Sigmoid colon (tissue), 7 donors: ENCODE data around the gene PTGDS. TPM values are rescaled to one million over a fixed set of nuclear protein-coding genes. Genes with fewer than 3 reads are reported as not detected.

Source experiments
- DNase-seq: peaks from one replicate; pipeline ENCODE4 v3.0.0-alpha.2; 2019
- H3K27ac ChIP-seq, 4 donors: fragments of 200-600 bp; sonication (generic); one replicate each; pipeline ENCODE4 v1.5.1; 2016 to 2019; ENCODE audit warnings: mild to moderate bottlenecking in 1 of 4
- H3K27me3 ChIP-seq, 3 donors: fragments of 200-600 bp; sonication (generic); one replicate each; pipeline ENCODE4 v1.5.1; 2019; ENCODE audit warnings: mild to moderate bottlenecking in 1 of 3
- H3K36me3 ChIP-seq, 4 donors: fragments of 200-600 bp; sonication (generic); one replicate each; pipeline ENCODE4 v1.5.1; 2016 to 2019
- H3K4me1 ChIP-seq, 4 donors: fragments of 200-600 bp; sonication (generic); one replicate each; pipeline ENCODE4 v1.5.1; 2017 to 2019
- H3K4me3 ChIP-seq, 4 donors: fragments of 200-600 bp; sonication (generic); one replicate each; pipeline ENCODE4 v1.5.1; 2017 to 2019; ENCODE audit warnings: mild to moderate bottlenecking in 2 of 4, moderate library complexity in 1 of 4
- H3K9me3 ChIP-seq, 4 donors: fragments of 200-600 bp in 3 of 4; sonication (generic) in 3 of 4; one replicate each; pipeline versions ENCODE4 v1.5.1 to v1.6.1; 2013 to 2019
- EP300 ChIP-seq, 4 donors: sonication (generic); formaldehyde crosslinking; IDR thresholded peaks; one replicate each; pipeline ENCODE4 v1.6.1; 2017; ENCODE audit warnings: antibody characterized with exemption in 4 of 4
- POLR2A ChIP-seq, 2 donors: fragments of 450-650 bp; IDR thresholded peaks; one replicate each; pipeline ENCODE4 v1.6.1; 2016; ENCODE audit warnings: antibody characterized with exemption in 2 of 2, mild to moderate bottlenecking in 2 of 2, moderate library complexity in 2 of 2
- POLR2AphosphoS5 ChIP-seq, 4 donors: sonication (generic); formaldehyde crosslinking; IDR thresholded peaks; one replicate each; pipeline ENCODE4 v1.6.1; 2017; ENCODE audit warnings: antibody characterized with exemption in 4 of 4
- WGBS, 2 donors: extraction: QIAGEN DNeasy Blood & Tissue Kit; methylation state at CpG; one replicate each; pipeline ENCODE4 v1.1.7; 2013; 5-methylcytosine and 5-hydroxymethylcytosine counted together
- intact Hi-C: fragments of 100-400 bp; cut with DNase I; formaldehyde crosslinking; loops from one replicate; pipeline ENCODE4 v1.15.1; 2023
- polyA plus RNA-seq, 3 donors: library from polyadenylated mRNA; stranded (reverse); fragments of 200-250 nt; gene quantifications; one replicate each; pipeline ENCODE4 v1.2.3, GENCODE V29; 2013
- total RNA-seq, 4 donors: library from RNA; depleted of rRNA; stranded (reverse); fragments of >200 nt; gene quantifications; one replicate each; pipeline ENCODE4 v1.1.0, GENCODE V29; 2016
- TF ChIP-seq, protein P1 (sequence below), 4 experiments: fragments of 450-650 bp in 3 of 4; fragments of 200-600 bp in 1 of 4; IDR thresholded peaks; one replicate each; pipeline ENCODE4 v1.5.1; 2016 to 2019; ENCODE audit warnings: antibody characterized with exemption in 4 of 4, mild to moderate bottlenecking in 3 of 4, moderate library complexity in 2 of 4
- donor health status: healthy with polysubstance abuse.
- donor health status: Bipolar disorder and iron deficiency.
- donor health status: healthy.

PTGDS gene
- total and polyA plus RNA-seq, 7 donors = 8.3 to 218 (median 28.5) TPM

GRCh38 chr9:136975644-136976043, 1.7 kb upstream of the PTGDS start:
- peaks cover 0 to 15% (median 12%) of the 10 kb centered on the region in 4 donors for H3K4me1 ChIP-seq
- H3K27ac ChIP-seq = peak overlapping the region in 1 of 4 donors; percentile 27
- no peak for DNase-seq
- intact Hi-C loops = no loop called here
- H3K36me3 ChIP-seq = no peaks in the 10 kb centered on the region
- 45 to 59% methylated on average over 14 of the region's 14 CpGs for WGBS, 2 donors
- no peak overlapping the region for H3K4me3 ChIP-seq
- no peaks in the 10 kb centered on the region for H3K9me3 ChIP-seq
- peaks cover 0 to 29% (median 6%) of the 10 kb centered on the region in 3 donors for H3K27me3 ChIP-seq
- TF ChIP-seq POLR2A (IDR thresholded peaks at IDR 0.05) (no peak), EP300 (IDR thresholded peaks at IDR 0.05) (no peak), POLR2AphosphoS5 (IDR thresholded peaks at IDR 0.05) (no peak)
- TF ChIP-seq, protein P1, sequence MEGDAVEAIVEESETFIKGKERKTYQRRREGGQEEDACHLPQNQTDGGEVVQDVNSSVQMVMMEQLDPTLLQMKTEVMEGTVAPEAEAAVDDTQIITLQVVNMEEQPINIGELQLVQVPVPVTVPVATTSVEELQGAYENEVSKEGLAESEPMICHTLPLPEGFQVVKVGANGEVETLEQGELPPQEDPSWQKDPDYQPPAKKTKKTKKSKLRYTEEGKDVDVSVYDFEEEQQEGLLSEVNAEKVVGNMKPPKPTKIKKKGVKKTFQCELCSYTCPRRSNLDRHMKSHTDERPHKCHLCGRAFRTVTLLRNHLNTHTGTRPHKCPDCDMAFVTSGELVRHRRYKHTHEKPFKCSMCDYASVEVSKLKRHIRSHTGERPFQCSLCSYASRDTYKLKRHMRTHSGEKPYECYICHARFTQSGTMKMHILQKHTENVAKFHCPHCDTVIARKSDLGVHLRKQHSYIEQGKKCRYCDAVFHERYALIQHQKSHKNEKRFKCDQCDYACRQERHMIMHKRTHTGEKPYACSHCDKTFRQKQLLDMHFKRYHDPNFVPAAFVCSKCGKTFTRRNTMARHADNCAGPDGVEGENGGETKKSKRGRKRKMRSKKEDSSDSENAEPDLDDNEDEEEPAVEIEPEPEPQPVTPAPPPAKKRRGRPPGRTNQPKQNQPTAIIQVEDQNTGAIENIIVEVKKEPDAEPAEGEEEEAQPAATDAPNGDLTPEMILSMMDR (IDR thresholded peaks at IDR 0.05) = no peak

DNA sequence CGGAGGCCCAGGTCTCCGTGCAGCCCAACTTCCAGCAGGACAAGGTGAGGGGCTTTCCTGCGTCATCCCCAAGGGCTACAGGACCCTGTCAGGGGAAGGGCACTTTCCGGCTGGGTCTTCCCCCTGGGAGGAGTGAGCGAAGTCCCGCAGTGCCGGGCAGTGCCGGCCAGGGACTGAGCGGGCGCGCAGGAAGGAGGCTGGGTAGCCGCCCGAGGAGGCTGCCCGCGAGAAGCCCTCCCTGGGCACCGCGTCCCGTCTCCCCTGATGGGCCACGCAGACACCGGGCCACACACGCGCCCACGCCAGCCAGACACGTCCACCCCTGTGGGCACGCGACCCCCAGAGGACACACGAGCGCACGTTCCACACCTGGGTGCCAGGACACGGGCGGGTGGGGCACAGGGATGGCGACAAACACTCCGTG, 357 bp downstream of the PTGDS start:
- H3K4me3 ChIP-seq = peak overlapping the region; percentile 12 to 52 (median 42)
- 14 to 32% methylated on average over 33 of the region's 33 CpGs for WGBS, 2 donors
- no peaks in the 10 kb centered on the region for H3K9me3 ChIP-seq
- peaks cover 0 to 15% (median 12%) of the 10 kb centered on the region in 4 donors for H3K4me1 ChIP-seq
- no peak for TF ChIP-seq POLR2AphosphoS5 (IDR thresholded peaks at IDR 0.05)
- no peak for TF ChIP-seq POLR2A (IDR thresholded peaks at IDR 0.05)
- TF ChIP-seq, protein P1 (IDR thresholded peaks at IDR 0.05) = no peak
- TF ChIP-seq EP300 (IDR thresholded peaks at IDR 0.05) = no peak
- H3K27me3 ChIP-seq = peaks cover 0 to 33% (median 26%) of the 10 kb centered on the region in 3 donors
- no peaks in the 10 kb centered on the region for H3K36me3 ChIP-seq
- H3K27ac ChIP-seq = peak overlapping the region in 2 of 4 donors; percentile 17 to 25
- DNase-seq = no peak
- intact Hi-C loops = no loop called here

DNA sequence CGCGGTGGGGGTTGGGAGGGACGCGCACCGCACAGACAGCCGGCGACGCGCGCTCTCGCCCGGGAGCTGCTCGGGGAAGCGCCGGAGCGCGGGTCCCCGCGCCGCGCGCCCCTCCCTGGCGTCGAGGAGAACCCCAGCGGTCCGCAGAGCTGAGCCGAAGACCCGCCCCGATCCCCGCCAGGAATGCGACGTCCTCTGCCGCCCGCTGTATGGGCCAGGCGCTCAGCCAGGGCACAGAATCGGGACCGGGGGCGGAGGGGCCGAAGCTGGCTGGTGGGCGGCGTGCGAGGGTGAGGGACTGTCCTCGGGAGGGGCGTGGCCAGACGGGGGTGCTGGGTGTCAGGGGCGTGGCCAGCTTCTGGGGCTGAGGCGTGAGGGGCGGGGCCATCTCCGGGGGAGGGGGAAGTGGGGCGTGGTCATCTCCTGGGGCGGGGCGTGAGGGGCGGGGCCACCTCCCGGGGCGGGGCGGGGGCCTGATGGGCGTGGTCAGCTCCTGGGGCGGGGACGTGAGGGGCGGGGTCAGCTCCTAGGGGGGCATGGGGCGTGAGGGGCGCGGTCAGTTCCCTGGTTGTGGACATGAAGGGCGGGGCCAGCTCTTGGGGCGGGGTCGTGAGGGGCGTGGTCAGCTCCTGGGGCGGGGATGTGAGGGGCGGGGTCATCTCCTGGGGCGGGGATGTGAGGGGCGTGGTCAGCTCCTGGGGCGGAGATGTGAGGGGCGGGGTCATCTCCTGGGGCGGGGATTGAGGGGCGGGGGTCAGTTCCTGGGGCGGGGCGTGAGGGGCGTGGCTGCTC, 965 bp downstream of the PTGDS start:
- Histone ChIP-seq H3K27ac (peak overlapping the region in 2 of 4 donors; percentile 17 to 25), H3K4me1 (peaks cover 0 to 15% (median 12%) of the 10 kb centered on the region in 4 donors), H3K27me3 (peaks cover 0 to 38% (median 32%) of the 10 kb centered on the region in 3 donors), H3K36me3 (no peaks in the 10 kb centered on the region), H3K9me3 (no peaks in the 10 kb centered on the region), H3K4me3 (peak overlapping the region; percentile 12 to 52 (median 42))
- WGBS, 2 donors = 3 to 4% methylated on average over 78 of the region's 78 CpGs
- TF ChIP-seq, protein P1 (IDR thresholded peaks at IDR 0.05) = no peak
- TF ChIP-seq EP300 (IDR thresholded peaks at IDR 0.05) (no peak), POLR2A (IDR thresholded peaks at IDR 0.05) (no peak), POLR2AphosphoS5 (IDR thresholded peaks at IDR 0.05) (no peak)
- DNase-seq = no peak
- intact Hi-C loops = no loop called here

DNA sequence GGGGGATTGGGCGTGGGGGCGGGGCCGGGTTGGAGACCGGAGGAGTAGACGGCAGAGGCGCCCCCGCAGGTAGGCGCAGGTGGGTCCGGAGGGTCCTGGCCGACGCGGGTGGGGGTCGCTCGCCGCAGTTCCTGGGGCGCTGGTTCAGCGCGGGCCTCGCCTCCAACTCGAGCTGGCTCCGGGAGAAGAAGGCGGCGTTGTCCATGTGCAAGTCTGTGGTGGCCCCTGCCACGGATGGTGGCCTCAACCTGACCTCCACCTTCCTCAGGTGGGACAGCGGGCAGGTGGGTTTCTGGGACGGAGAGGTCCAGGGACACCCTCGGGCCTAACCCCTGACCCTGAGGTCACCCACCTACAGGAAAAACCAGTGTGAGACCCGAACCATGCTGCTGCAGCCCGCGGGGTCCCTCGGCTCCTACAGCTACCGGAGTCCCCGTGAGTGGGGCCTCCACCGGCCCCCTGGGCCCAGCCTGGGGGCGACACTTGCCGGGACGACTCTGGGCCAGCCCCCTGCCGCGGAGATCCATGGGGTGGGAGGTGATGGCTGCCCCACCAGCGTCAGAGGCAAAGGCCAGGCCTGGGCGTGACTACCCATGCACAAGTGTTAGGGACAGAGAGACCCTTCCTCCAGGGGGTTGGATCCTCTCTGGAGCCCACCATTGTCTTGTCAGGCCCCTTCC, 1.7 kb downstream of the PTGDS start:
- H3K4me1 ChIP-seq = peaks cover 0 to 15% (median 12%) of the 10 kb centered on the region in 4 donors
- no peak overlapping the region for H3K27ac ChIP-seq
- no peak overlapping the region for H3K4me3 ChIP-seq
- no peak for DNase-seq
- peaks cover 0 to 40% (median 39%) of the 10 kb centered on the region in 3 donors for H3K27me3 ChIP-seq
- no peaks in the 10 kb centered on the region for H3K9me3 ChIP-seq
- no peak for TF ChIP-seq POLR2AphosphoS5 (IDR thresholded peaks at IDR 0.05)
- intact Hi-C loops = no loop called here
- WGBS, 2 donors = 49 to 53% methylated on average over 41 of the region's 41 CpGs
- H3K36me3 ChIP-seq = no peaks in the 10 kb centered on the region
